Measurements from ENCODE around the gene SLC25A25. TPM values are rescaled to one million over a fixed set of nuclear protein-coding genes. Genes with fewer than 3 reads are reported as not detected.

SLC25A25 gene
- total RNA-seq, 1 donor = 47.5 TPM

- no peak overlapping the region for H3K4me3 ChIP-seq (ENCODE audit: low read depth, low read length)
- TF ChIP-seq CTCF (IDR thresholded peaks at IDR 0.05; ENCODE audit: insufficient read depth, low read depth, low read length) = no peak
- no peak for DNase-seq (ENCODE audit: low read depth)
Observed at GRCh38 chr9:128149951-128150593, 82.0 kb downstream of the SLC25A25 start.

- no peak for DNase-seq (ENCODE audit: low read depth)
Observed at GRCh38 chr9:128150594-128151308, 82.7 kb downstream of the SLC25A25 start.

GRCh38 chr9:128151309-128152132, 83.5 kb downstream of the SLC25A25 start:
- TF ChIP-seq CTCF (IDR thresholded peaks at IDR 0.05; ENCODE audit: insufficient read depth, low read depth, low read length) = no peak
- DNase-seq (ENCODE audit: low read depth) = no peak
- no peak overlapping the region for H3K4me3 ChIP-seq (ENCODE audit: low read depth, low read length)

More at GRCh38 chr9:128150594-128151308, 82.7 kb downstream of the SLC25A25 start:
- peak; percentile 36 for TF ChIP-seq CTCF (IDR thresholded peaks at IDR 0.05; ENCODE audit: insufficient read depth, low read depth, low read length)
- H3K4me3 ChIP-seq (ENCODE audit: low read depth, low read length) = no peak overlapping the region

GRCh38 chr9:128152133-128153059, 84.4 kb downstream of the SLC25A25 start:
- no peak for TF ChIP-seq CTCF (IDR thresholded peaks at IDR 0.05; ENCODE audit: insufficient read depth, low read depth, low read length)
- DNase-seq (ENCODE audit: low read depth) = no peak
- H3K4me3 ChIP-seq (ENCODE audit: low read depth, low read length) = no peak overlapping the region

GRCh38 chr9:128153060-128153946, 85.3 kb downstream of the SLC25A25 start:
- TF ChIP-seq CTCF (IDR thresholded peaks at IDR 0.05; ENCODE audit: insufficient read depth, low read depth, low read length) = no peak
- no peak for DNase-seq (ENCODE audit: low read depth)
- H3K4me3 ChIP-seq (ENCODE audit: low read depth, low read length) = no peak overlapping the region
